Activated naive CD8-positive, alpha-beta T cell treated with anti-CD3 and anti-CD28 coated beads, Interleukin-2, amount 10 ng/mL, durations not matched to agents 7 days and 5 days (primary cell): Measurements from ENCODE around the gene PTPRF. TPM values are rescaled to one million over a fixed set of nuclear protein-coding genes. Genes with fewer than 3 reads are reported as not detected.
A peak's percentile ranks its signal among the peaks of the same experiment; 100 is the strongest.

Source experiments
- ATAC-seq: fragments of 150-1000 bp; cut with Tn5 transposase; one replicate; pipeline ENCODE4 v1.10.0; 2021; ENCODE audit warnings: low read depth, moderate library complexity
- POLR2A ChIA-PET: fragments of 350-600 bp; sonication (Branson Sonifier 250); formaldehyde crosslinking; loops from one replicate; lab custom pipeline; 2021; ENCODE audit warnings: antibody characterized with exemption; lab: Charles Lee
- DNase-seq: peaks from one replicate; pipeline ENCODE4 v3.0.0; 2021
- H3K27ac Mint-ChIP-seq: one replicate; pipeline ENCODE4 v1.8.0; 2022; ENCODE audit warnings: mild to moderate bottlenecking, mixed read lengths
- H3K27me3 Mint-ChIP-seq: one replicate; pipeline ENCODE4 v1.8.0; 2022; ENCODE audit warnings: mild to moderate bottlenecking, moderate library complexity, mixed read lengths
- H3K36me3 Mint-ChIP-seq: one replicate; pipeline ENCODE4 v1.8.0; 2021; ENCODE audit warnings: mild to moderate bottlenecking, mixed read lengths
- H3K4me1 Mint-ChIP-seq: one replicate; pipeline ENCODE4 v1.8.0; 2021; ENCODE audit warnings: mixed read lengths
- H3K4me3 Mint-ChIP-seq: one replicate; pipeline ENCODE4 v1.8.0; 2022; ENCODE audit warnings: mild to moderate bottlenecking, moderate library complexity, mixed read lengths
- H3K9me3 Mint-ChIP-seq: one replicate; pipeline ENCODE4 v1.8.0; 2021; ENCODE audit warnings: mixed read lengths
- total RNA-seq, 2 experiments: library from RNA; stranded (reverse); gene quantifications; one replicate each; pipeline ENCODE4 v1.2.3, GENCODE V29; 2021

PTPRF gene
- total RNA-seq, 2 experiments from 2014 or later, result 1.8 to 2.3 TPM

- ATAC-seq, result no peak
- H3K27me3 Mint-ChIP-seq, result peaks cover 23% of the 10 kb centered on the region
- no peak overlapping the region for H3K27ac Mint-ChIP-seq
Measured at GRCh38 chr1:43521756-43522155, 8.9 kb upstream of the PTPRF start.

GRCh38 chr1:43522431-43522775 is 8.3 kb upstream of the PTPRF start:
- Mint-ChIP-seq H3K4me1 (no peaks in the 10 kb centered on the region), H3K9me3 (no peaks in the 10 kb centered on the region), H3K27ac (no peak overlapping the region), H3K4me3 (no peak overlapping the region), H3K36me3 (no peaks in the 10 kb centered on the region), H3K27me3 (peaks cover 17% of the 10 kb centered on the region)
- POLR2A ChIA-PET, result no interaction called here
- DNase-seq (no peak), ATAC-seq (no peak)

More at GRCh38 chr1:43521756-43522155, 8.9 kb upstream of the PTPRF start:
- H3K36me3 Mint-ChIP-seq, result no peaks in the 10 kb centered on the region
- no peak overlapping the region for H3K4me3 Mint-ChIP-seq
- no peak for DNase-seq
- no peaks in the 10 kb centered on the region for H3K9me3 Mint-ChIP-seq
- POLR2A ChIA-PET, result no interaction called here
- H3K4me1 Mint-ChIP-seq, result no peaks in the 10 kb centered on the region

GRCh38 chr1:43522776-43523480 is 7.8 kb upstream of the PTPRF start:
- Mint-ChIP-seq H3K4me1 (no peaks in the 10 kb centered on the region), H3K27ac (no peak overlapping the region), H3K36me3 (no peaks in the 10 kb centered on the region), H3K4me3 (no peak overlapping the region), H3K9me3 (no peaks in the 10 kb centered on the region), H3K27me3 (peaks cover 22% of the 10 kb centered on the region)
- no peak for ATAC-seq
- POLR2A ChIA-PET, result no interaction called here
- DNase-seq, result no peak

GRCh38 chr1:43524804-43525203 is 5.9 kb upstream of the PTPRF start:
- no peak for DNase-seq
- no peak for ATAC-seq
- no peaks in the 10 kb centered on the region for H3K9me3 Mint-ChIP-seq
- H3K4me1 Mint-ChIP-seq, result peaks cover 8% of the 10 kb centered on the region
- POLR2A ChIA-PET, result no interaction called here
- no peak overlapping the region for H3K27ac Mint-ChIP-seq
- H3K36me3 Mint-ChIP-seq, result no peaks in the 10 kb centered on the region
- H3K4me3 Mint-ChIP-seq, result no peak overlapping the region
- peaks cover 29% of the 10 kb centered on the region for H3K27me3 Mint-ChIP-seq

GRCh38 chr1:43526002-43526401 is 4.7 kb upstream of the PTPRF start:
- ATAC-seq (no peak), DNase-seq (peak; percentile 2)
- POLR2A ChIA-PET, result no interaction called here
- H3K4me1 Mint-ChIP-seq, result peaks cover 15% of the 10 kb centered on the region
- no peak overlapping the region for H3K4me3 Mint-ChIP-seq
- H3K9me3 Mint-ChIP-seq, result no peaks in the 10 kb centered on the region
- peaks cover 35% of the 10 kb centered on the region for H3K27me3 Mint-ChIP-seq
- H3K27ac Mint-ChIP-seq, result no peak overlapping the region
- no peaks in the 10 kb centered on the region for H3K36me3 Mint-ChIP-seq

- Mint-ChIP-seq H3K4me1 (peaks cover 18% of the 10 kb centered on the region), H3K4me3 (no peak overlapping the region), H3K36me3 (no peaks in the 10 kb centered on the region), H3K27me3 (peaks cover 37% of the 10 kb centered on the region), H3K27ac (no peak overlapping the region), H3K9me3 (no peaks in the 10 kb centered on the region)
- ATAC-seq, result no peak
- peak; percentile 19 for DNase-seq
- POLR2A ChIA-PET, result no interaction called here
Measured at GRCh38 chr1:43527111-43527878, 3.4 kb upstream of the PTPRF start.

GRCh38 chr1:43529206-43529731 is 1.4 kb upstream of the PTPRF start:
- Mint-ChIP-seq H3K9me3 (no peaks in the 10 kb centered on the region), H3K4me3 (no peak overlapping the region), H3K27me3 (peaks cover 44% of the 10 kb centered on the region), H3K4me1 (peaks cover 18% of the 10 kb centered on the region), H3K27ac (no peak overlapping the region), H3K36me3 (no peaks in the 10 kb centered on the region)
- POLR2A ChIA-PET, result interaction anchor here (1.1 kb wide), 1 partner anchor 121 kb away, joined by 4 read pairs; the partner anchor contains the start of gene KDM4A
- ATAC-seq (peak; percentile 67), DNase-seq (peak; percentile 85)

GRCh38 chr1:43531107-43531905 is 623 bp downstream of the PTPRF start:
- Mint-ChIP-seq H3K9me3 (no peaks in the 10 kb centered on the region), H3K4me1 (peaks cover 18% of the 10 kb centered on the region), H3K27me3 (peaks cover 44% of the 10 kb centered on the region), H3K4me3 (peak overlapping the region; percentile 88), H3K36me3 (no peaks in the 10 kb centered on the region), H3K27ac (no peak overlapping the region)
- POLR2A ChIA-PET, result no interaction called here
- ATAC-seq, result no peak
- peak; percentile 39 for DNase-seq

GRCh38 chr1:43531906-43532584 is 1.4 kb downstream of the PTPRF start:
- H3K36me3 Mint-ChIP-seq, result no peaks in the 10 kb centered on the region
- POLR2A ChIA-PET, result no interaction called here
- H3K27ac Mint-ChIP-seq, result no peak overlapping the region
- peak; percentile 25 for DNase-seq
- peaks cover 18% of the 10 kb centered on the region for H3K4me1 Mint-ChIP-seq
- ATAC-seq, result no peak
- H3K27me3 Mint-ChIP-seq, result peaks cover 44% of the 10 kb centered on the region
- H3K4me3 Mint-ChIP-seq, result peak overlapping the region; percentile 88
- no peaks in the 10 kb centered on the region for H3K9me3 Mint-ChIP-seq

GRCh38 chr1:43532716-43533115 is 2.0 kb downstream of the PTPRF start:
- POLR2A ChIA-PET, result no interaction called here
- peaks cover 41% of the 10 kb centered on the region for H3K27me3 Mint-ChIP-seq
- no peak for ATAC-seq

GRCh38 chr1:43533584-43533983 is 2.9 kb downstream of the PTPRF start:
- Mint-ChIP-seq H3K27ac (no peak overlapping the region), H3K9me3 (no peaks in the 10 kb centered on the region), H3K36me3 (no peaks in the 10 kb centered on the region), H3K4me3 (no peak overlapping the region), H3K4me1 (peaks cover 23% of the 10 kb centered on the region), H3K27me3 (peaks cover 38% of the 10 kb centered on the region)
- POLR2A ChIA-PET, result no interaction called here
- peak; percentile 28 for DNase-seq
- ATAC-seq, result no peak

More at GRCh38 chr1:43532716-43533115, 2.0 kb downstream of the PTPRF start:
- DNase-seq, result peak; percentile 23
- Mint-ChIP-seq H3K4me3 (peak overlapping the region; percentile 44), H3K36me3 (no peaks in the 10 kb centered on the region), H3K9me3 (no peaks in the 10 kb centered on the region), H3K27ac (no peak overlapping the region), H3K4me1 (peaks cover 18% of the 10 kb centered on the region)

- Mint-ChIP-seq H3K4me3 (no peak overlapping the region), H3K27me3 (peaks cover 32% of the 10 kb centered on the region), H3K4me1 (peaks cover 27% of the 10 kb centered on the region), H3K36me3 (no peaks in the 10 kb centered on the region), H3K27ac (no peak overlapping the region), H3K9me3 (no peaks in the 10 kb centered on the region)
- POLR2A ChIA-PET, result no interaction called here
- DNase-seq (no peak), ATAC-seq (no peak)
Measured at GRCh38 chr1:43534256-43534655, 3.6 kb downstream of the PTPRF start.
